Activated CD8-positive, alpha-beta memory T cell treated with anti-CD3 and anti-CD28 coated beads, Interleukin-2, amount 10 ng/mL, durations not matched to agents 7 days and 5 days (primary cell): ENCODE data around the gene KLRD1. TPM values are rescaled to one million over a fixed set of nuclear protein-coding genes. Genes with fewer than 3 reads are reported as not detected.
"Not testable (repeated sequence)": the region's sequence is repeated elsewhere in the genome, so short reads cannot be mapped to it uniquely, and the experiment has no call there.

Source experiments
- ATAC-seq: fragments of 150-1000 bp; cut with Tn5 transposase; one replicate; pipeline ENCODE4 v1.10.0; 2021; ENCODE audit warnings: moderate library complexity
- CTCF ChIA-PET: fragments of 350-600 bp; sonication (Branson Sonifier 250); formaldehyde crosslinking; loops from one replicate; lab custom pipeline; 2021; ENCODE audit warnings: antibody characterized with exemption; lab: Charles Lee
- DNase-seq: peaks from one replicate; pipeline ENCODE4 v3.0.0-alpha.2; 2020
- H3K27ac Mint-ChIP-seq: one replicate; pipeline ENCODE4 v1.8.0; 2021; ENCODE audit warnings: mild to moderate bottlenecking, mixed read lengths
- H3K27me3 Mint-ChIP-seq: one replicate; pipeline ENCODE4 v1.8.0; 2021; ENCODE audit warnings: mixed read lengths
- H3K36me3 Mint-ChIP-seq: one replicate; pipeline ENCODE4 v1.8.0; 2021; ENCODE audit warnings: mild to moderate bottlenecking, mixed read lengths
- H3K4me1 Mint-ChIP-seq: one replicate; pipeline ENCODE4 v1.8.0; 2021; ENCODE audit warnings: mixed read lengths
- H3K4me3 Mint-ChIP-seq: one replicate; pipeline ENCODE4 v1.8.0; 2021; ENCODE audit warnings: mild to moderate bottlenecking, moderate library complexity, mixed read lengths
- H3K9me3 Mint-ChIP-seq: one replicate; pipeline ENCODE4 v1.8.0; 2022; ENCODE audit warnings: low read depth, mixed read lengths
- total RNA-seq, 2 experiments: library from RNA; stranded (reverse); gene quantifications; one replicate each; pipeline ENCODE4 v1.2.3, GENCODE V29; 2021

Gene KLRD1
- total RNA-seq, 2 experiments from 2014 or later: 60.0 to 95.9 TPM

DNA sequence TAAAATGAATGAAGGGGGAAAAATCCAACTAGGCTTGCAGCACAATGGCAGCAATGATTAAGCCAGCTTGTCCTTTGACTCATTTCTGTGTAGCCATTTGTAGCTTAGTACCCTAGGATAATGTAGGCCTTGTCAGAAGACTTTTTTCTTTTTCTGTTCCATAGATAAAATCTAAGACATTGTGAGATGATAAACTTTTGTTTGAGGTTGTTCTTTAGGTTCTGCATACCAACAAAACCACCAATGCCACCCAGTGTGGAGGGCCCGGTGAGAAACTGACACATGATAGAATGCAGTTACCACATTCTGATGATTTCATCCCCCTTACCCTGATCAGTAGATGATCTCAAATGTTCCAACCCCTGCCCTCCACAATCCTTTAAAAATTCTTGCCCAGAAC lies 6.6 kb upstream of the KLRD1 start:
- CTCF ChIA-PET: interaction anchor here (0.7 to 0.9 kb wide), 2 partner anchors 12 to 929 kb away, joined by 3 read pairs; no protein-coding TSS in a partner anchor
- peaks cover 71% of the 10 kb centered on the region for H3K4me1 Mint-ChIP-seq
- peaks cover 58% of the 10 kb centered on the region for H3K36me3 Mint-ChIP-seq
- H3K27ac Mint-ChIP-seq: peak overlapping the region; percentile 49
- DNase-seq: peak; percentile 64
- H3K9me3 Mint-ChIP-seq: peaks cover 8% of the 10 kb centered on the region
- H3K27me3 Mint-ChIP-seq: no peaks in the 10 kb centered on the region
- no peak for ATAC-seq
- no peak overlapping the region for H3K4me3 Mint-ChIP-seq

DNA sequence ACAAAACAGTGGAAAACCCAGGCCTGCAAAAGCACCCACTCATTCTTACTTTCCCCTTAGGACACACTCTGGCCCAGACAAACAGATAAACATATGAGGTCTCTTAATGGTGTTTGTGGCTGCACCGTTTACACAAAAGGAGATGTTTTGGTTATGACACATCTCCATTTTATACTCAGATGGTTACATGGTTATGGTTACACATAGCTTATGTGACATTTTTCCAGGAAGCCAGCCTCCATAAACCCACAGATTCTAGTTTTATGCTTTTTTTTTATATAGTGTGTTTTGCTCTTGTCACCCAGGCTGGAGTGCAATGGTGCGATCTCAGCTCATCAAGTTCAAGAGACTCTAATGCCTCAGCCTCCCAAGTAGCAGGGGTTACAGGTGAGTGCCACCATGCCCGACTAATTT lies 3.5 kb upstream of the KLRD1 start:
- DNase-seq: peak; percentile 85
- CTCF ChIA-PET: interaction anchor here (0.6 to 3.8 kb wide), 7 partner anchors 11 to 654 kb away, joined by 3 to 20 read pairs (median 4); no protein-coding TSS in a partner anchor
- peaks cover 72% of the 10 kb centered on the region for H3K4me1 Mint-ChIP-seq
- no peaks in the 10 kb centered on the region for H3K27me3 Mint-ChIP-seq
- H3K36me3 Mint-ChIP-seq: peaks cover 66% of the 10 kb centered on the region
- peak overlapping the region; percentile 93 for H3K27ac Mint-ChIP-seq
- peaks cover 6% of the 10 kb centered on the region for H3K9me3 Mint-ChIP-seq
- peak overlapping the region; percentile 83 for H3K4me3 Mint-ChIP-seq
- peak; percentile 58 for ATAC-seq

DNA sequence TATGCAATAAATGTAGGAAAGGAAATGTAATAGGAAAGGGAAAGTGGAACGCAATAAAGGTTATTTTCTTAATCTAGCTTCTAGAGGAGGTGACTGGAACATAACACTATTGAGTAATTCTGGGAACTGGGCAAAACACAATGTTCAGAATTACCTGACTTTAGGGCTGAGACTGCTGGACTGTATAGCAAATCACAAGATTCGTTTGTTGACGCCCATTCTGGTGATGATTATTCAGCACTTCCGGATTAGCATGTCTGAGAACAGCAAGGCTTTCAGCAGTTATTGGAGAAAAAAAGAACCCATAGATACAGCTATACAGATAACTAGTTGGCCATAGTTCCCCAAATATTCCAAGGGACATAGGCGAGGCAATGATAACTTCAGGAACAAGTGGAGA lies 2.3 kb upstream of the KLRD1 start:
- H3K4me1 Mint-ChIP-seq: peaks cover 70% of the 10 kb centered on the region
- H3K36me3 Mint-ChIP-seq: peaks cover 73% of the 10 kb centered on the region
- peak overlapping the region; percentile 83 for H3K4me3 Mint-ChIP-seq
- ATAC-seq: peak; percentile 74
- H3K27ac Mint-ChIP-seq: peak overlapping the region; percentile 93
- CTCF ChIA-PET: interaction anchor here (1.2 to 3.8 kb wide), 6 partner anchors 12 to 87 kb away, joined by 4 to 20 read pairs (median 8); no protein-coding TSS in a partner anchor
- H3K9me3 Mint-ChIP-seq: peaks cover 6% of the 10 kb centered on the region
- peak; percentile 76 for DNase-seq
- H3K27me3 Mint-ChIP-seq: no peaks in the 10 kb centered on the region

DNA sequence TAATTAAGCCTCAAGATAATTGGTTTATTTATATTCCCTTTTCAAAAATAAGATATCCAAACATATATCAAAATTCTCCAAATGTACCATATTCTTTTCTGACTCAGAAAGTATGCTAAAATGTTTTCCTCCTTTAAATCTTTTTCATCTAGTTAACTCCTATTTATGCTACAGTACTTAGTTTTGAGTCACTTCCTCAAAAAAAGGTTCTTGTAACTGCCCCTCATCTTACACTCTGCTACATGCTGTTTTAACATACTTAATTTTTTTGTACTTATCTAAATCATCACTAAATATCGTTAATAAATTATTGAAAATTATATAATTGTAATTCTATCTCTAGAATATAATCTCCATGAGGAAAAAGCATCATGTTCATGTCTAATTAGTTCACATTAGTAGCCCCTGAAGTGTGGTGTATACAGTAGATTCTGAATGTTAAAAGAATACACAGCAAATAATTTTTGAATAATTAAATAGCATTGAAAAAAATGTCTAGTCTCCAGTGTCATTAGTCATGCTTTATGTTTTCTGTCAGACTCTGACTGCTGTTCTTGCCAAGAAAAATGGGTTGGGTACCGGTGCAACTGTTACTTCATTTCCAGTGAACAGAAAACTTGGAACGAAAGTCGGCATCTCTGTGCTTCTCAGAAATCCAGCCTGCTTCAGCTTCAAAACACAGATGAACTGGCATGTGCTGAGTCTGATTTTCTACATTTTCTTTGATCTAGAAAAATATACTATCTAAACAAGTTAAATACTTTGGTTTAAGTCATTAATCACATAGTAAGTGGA lies 3.5 kb downstream of the KLRD1 start:
- Mint-ChIP-seq H3K4me3 (peak overlapping the region; percentile 83), H3K9me3 (peaks cover 1% of the 10 kb centered on the region), H3K4me1 (peaks cover 37% of the 10 kb centered on the region), H3K27ac (peak overlapping the region; percentile 95), H3K36me3 (peaks cover 68% of the 10 kb centered on the region), H3K27me3 (no peaks in the 10 kb centered on the region)
- CTCF ChIA-PET: interaction anchor here (1.0 to 1.3 kb wide), 2 partner anchors 59 to 71 kb away, joined by 3 read pairs; no protein-coding TSS in a partner anchor
- DNase-seq (peak; percentile 60), ATAC-seq (peak; percentile 21)

DNA sequence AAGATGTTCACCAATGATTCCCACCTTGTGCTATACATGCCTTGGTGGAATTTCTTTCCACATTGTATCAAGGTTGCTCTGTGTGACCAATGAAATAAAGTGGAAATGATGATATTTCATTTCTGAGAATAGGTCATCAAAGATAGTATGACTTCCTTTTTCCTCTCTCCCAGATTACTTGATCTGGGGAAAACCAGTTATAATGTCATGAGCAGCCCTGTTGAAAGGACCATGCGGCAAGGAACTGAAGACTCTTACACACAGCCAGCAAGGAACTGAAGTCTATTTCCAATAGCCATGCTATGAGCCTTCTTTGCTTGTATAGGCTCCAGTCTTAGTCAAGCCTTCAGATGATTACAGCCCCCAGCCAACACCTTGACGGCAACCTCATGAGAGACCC lies 11.7 kb downstream of the KLRD1 start:
- Mint-ChIP-seq H3K4me1 (peaks cover 71% of the 10 kb centered on the region), H3K36me3 (peaks cover 76% of the 10 kb centered on the region), H3K4me3 (no peak overlapping the region), H3K9me3 (peaks cover 10% of the 10 kb centered on the region), H3K27me3 (no peaks in the 10 kb centered on the region), H3K27ac (peak overlapping the region; percentile 50)
- DNase-seq: no peak
- ATAC-seq: peak; percentile 14
- CTCF ChIA-PET: no interaction called here

DNA sequence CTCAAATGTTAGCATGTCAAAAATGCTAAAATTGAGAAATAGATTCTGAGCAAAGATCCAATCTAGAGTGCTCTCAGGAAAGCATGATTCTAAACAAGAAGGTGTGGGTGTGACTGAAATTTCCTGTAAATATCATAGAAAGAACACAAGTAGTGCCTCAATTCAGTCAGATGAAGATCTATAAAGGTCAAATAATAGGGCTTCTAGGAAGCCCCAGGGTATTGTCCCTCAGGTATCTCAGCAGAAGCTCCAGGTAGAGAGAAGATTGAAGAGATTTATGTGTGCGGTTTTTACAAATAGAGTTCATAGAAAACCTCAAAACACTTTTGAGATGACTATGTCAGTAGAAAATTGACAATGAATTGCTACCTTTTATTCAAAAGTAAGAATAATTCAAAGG lies 13.0 kb downstream of the KLRD1 start:
- Mint-ChIP-seq H3K36me3 (peaks cover 78% of the 10 kb centered on the region), H3K4me3 (peak overlapping the region; percentile 1), H3K4me1 (peaks cover 69% of the 10 kb centered on the region), H3K9me3 (peaks cover 13% of the 10 kb centered on the region), H3K27me3 (no peaks in the 10 kb centered on the region), H3K27ac (peak overlapping the region; percentile 81)
- CTCF ChIA-PET: interaction anchor here (0.7 to 2.6 kb wide), 4 partner anchors 8 to 84 kb away, joined by 3 to 9 read pairs (median 3); no protein-coding TSS in a partner anchor
- ATAC-seq (peak; percentile 67), DNase-seq (no peak)

DNA sequence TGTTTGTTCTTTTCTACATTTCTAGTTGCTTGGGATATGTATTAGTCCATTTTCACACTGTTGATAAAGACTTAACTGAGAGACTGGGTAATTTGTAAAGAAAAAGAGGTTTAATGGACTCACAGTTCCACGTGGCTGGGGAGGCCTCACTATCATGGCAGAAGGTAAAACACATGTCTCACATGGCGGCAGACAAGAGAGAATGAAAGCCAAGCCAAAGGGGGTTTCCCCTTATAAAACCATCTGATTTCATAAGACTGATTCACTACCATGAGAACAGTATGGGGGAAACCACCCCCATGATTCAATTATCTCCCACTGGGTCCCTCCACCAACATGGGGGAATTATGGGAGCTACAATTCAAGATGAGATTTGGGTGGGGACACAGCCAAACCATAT lies 21.0 kb downstream of the KLRD1 start:
- not testable (repeated sequence) for H3K27me3 Mint-ChIP-seq, ATAC-seq, H3K4me3 Mint-ChIP-seq, DNase-seq, H3K27ac Mint-ChIP-seq
- H3K4me1 Mint-ChIP-seq: peaks cover 22% of the 10 kb centered on the region
- H3K36me3 Mint-ChIP-seq: peaks cover 56% of the 10 kb centered on the region
- CTCF ChIA-PET: interaction anchor here (1.4 to 1.5 kb wide), 2 partner anchors 23 to 422 kb away, joined by 3 to 5 read pairs; no protein-coding TSS in a partner anchor
- H3K9me3 Mint-ChIP-seq: peaks cover 19% of the 10 kb centered on the region

DNA sequence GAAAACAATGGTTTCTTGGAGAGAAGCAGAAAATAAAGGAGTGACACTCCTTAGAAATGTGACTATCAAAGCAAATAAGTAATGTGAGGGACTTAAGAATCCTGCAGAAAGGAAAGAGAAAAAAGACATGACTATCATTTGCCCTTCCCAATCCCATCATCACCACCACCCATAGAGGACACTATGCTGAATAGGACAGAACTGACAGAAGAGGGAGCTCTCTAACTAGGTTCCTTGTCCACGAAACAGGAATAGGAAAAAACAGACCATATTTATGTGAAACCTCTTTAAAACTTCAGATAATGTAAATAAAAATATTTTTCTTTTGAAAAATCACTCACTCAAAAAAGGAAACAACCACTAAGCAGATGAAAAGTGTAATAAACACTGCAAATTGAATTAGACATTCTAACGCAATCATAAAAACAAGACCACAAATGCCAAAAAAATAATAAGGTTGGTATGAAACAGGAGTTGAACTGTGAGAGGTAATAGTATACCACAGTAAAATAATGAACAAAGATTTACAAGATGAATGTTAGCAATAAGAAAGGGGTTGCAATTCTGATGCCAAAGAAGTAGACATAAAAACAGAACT lies 24.1 kb downstream of the KLRD1 start:
- Mint-ChIP-seq H3K27me3 (no peaks in the 10 kb centered on the region), H3K4me3 (no peak overlapping the region), H3K4me1 (peaks cover 16% of the 10 kb centered on the region), H3K9me3 (peaks cover 10% of the 10 kb centered on the region), H3K36me3 (peaks cover 29% of the 10 kb centered on the region), H3K27ac (no peak overlapping the region)
- DNase-seq (no peak), ATAC-seq (peak; percentile 57)
- CTCF ChIA-PET: interaction anchor here (1.0 to 2.2 kb wide), 6 partner anchors 9 to 231 kb away, joined by 3 to 15 read pairs (median 4); no protein-coding TSS in a partner anchor

DNA sequence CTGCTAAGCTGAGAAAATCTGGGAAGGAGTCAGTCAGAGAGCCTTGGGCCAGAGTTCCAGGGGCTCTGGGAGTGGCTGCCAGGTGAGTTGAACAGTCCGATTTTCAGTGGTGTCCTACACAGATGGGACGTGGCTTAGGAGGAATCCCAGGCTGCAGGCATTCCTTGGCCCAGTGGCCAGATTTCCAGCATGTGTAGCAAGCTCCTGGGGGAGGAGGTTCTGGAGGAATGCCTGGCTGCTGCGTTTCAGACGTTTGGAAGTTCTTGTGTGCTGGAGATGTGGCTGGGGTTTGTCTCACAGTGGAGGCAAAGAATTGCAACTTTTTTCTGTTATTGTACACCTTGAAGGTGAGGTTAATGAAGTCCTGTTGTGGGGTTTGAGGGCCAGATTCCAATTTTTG lies 28.5 kb downstream of the KLRD1 start:
- DNase-seq, ATAC-seq, H3K4me3 Mint-ChIP-seq, CTCF ChIA-PET, H3K36me3 Mint-ChIP-seq, H3K27ac Mint-ChIP-seq, H3K27me3 Mint-ChIP-seq, H3K9me3 Mint-ChIP-seq: not testable (repeated sequence)
- peaks cover 16% of the 10 kb centered on the region for H3K4me1 Mint-ChIP-seq

DNA sequence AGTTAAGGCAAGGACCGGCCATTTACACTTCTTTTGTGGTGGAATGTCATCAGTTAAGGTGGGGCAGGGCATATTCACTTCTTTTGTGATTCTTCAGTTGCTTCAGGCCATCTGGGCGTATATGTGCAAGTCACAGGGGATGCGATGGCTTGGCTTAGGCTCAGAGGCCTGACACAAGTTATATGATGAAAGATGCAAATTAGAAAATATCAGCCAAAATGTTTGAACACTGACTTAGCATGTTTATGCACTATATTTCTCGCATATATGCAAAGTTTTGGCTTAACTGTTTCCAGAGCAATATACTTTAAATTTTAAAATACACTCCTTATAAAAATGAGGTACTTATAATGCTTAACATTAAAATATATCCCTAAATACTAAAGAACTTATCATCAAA lies 30.8 kb downstream of the KLRD1 start:
- H3K4me3 Mint-ChIP-seq, ATAC-seq, H3K27ac Mint-ChIP-seq, H3K27me3 Mint-ChIP-seq, DNase-seq: not testable (repeated sequence)
- peaks cover 18% of the 10 kb centered on the region for H3K36me3 Mint-ChIP-seq
- peaks cover 11% of the 10 kb centered on the region for H3K4me1 Mint-ChIP-seq
- CTCF ChIA-PET: interaction anchor here (0.6 kb wide), 1 partner anchor 866 kb away, joined by 3 read pairs; no protein-coding TSS in a partner anchor
- H3K9me3 Mint-ChIP-seq: peaks cover 15% of the 10 kb centered on the region

DNA sequence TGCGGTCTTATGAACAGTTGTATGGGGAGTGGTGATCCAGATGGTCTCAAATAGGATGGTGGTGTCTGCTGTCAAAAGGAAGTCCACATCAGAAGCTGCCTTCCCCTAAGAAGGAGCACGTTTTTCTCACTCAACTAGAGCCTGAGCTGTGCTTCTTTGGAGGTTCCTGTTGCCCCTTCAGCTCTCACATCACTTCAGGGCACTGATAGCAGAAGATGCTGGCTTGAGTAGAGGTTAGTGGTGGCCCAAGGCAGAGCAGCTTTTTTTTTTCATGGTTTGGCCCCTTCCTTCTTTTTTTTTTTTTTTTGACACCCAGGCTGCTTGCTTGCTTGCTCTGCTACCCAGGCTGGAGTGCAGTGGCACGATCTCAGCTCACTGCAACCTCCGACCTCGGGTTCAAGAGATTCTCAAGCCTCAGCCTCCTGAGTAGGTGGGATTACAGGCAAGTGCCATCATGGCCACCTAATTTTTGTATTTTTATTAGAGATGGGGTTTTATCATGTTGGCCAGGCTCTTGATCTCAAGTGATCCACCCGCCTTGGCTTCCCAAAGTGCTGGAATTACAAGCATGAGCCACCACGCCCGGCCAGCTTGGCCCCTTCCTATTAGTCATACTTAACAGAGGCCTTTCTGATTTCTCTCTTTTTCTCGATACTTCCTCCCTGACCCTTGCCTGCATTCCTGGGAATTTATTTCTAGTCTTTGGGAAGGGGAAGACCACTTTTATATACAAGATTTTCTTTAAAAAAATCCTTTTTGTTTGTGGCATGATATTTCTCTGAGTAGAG lies 31.6 kb downstream of the KLRD1 start:
- ATAC-seq (no peak), DNase-seq (no peak)
- CTCF ChIA-PET: interaction anchor here (0.6 kb wide), 1 partner anchor 866 kb away, joined by 3 read pairs; no protein-coding TSS in a partner anchor
- no peak overlapping the region for H3K27ac Mint-ChIP-seq
- H3K4me1 Mint-ChIP-seq: peaks cover 11% of the 10 kb centered on the region
- no peaks in the 10 kb centered on the region for H3K27me3 Mint-ChIP-seq
- peaks cover 23% of the 10 kb centered on the region for H3K36me3 Mint-ChIP-seq
- H3K9me3 Mint-ChIP-seq: peaks cover 17% of the 10 kb centered on the region
- H3K4me3 Mint-ChIP-seq: no peak overlapping the region

DNA sequence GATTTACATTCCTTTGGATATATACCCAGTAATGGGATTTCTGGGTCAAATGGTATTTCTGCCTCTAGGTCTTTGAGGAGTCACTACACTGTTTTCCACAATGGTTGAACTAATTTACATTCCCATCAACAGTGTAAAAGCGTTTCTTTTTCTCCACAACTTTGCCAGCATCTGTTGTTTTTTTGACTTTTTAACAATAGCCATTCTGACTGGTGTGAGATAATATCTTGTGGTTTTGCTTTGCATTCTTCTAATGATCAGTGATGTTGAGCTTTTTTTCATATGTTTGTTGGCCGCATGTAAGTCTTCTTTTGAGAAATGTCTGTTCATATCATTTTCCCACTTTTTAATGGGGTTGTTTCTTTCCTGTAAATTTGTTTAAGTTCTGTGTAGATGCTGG lies 33.3 kb downstream of the KLRD1 start:
- not testable (repeated sequence) for H3K27me3 Mint-ChIP-seq, H3K27ac Mint-ChIP-seq, DNase-seq, ATAC-seq, H3K4me3 Mint-ChIP-seq
- peaks cover 17% of the 10 kb centered on the region for H3K9me3 Mint-ChIP-seq
- CTCF ChIA-PET: interaction anchor here (0.6 kb wide), 1 partner anchor 128 kb away, joined by 3 read pairs; the partner anchor contains the start of gene GABARAPL1
- H3K36me3 Mint-ChIP-seq: peaks cover 24% of the 10 kb centered on the region
- H3K4me1 Mint-ChIP-seq: peaks cover 11% of the 10 kb centered on the region
